Activated CD8-positive, alpha-beta memory T cell treated with anti-CD3 and anti-CD28 coated beads for 36 hours (primary cell): ENCODE measurements around the gene F2R. TPM values are rescaled to one million over a fixed set of nuclear protein-coding genes. Genes with fewer than 3 reads are reported as not detected.
"Not testable (repeated sequence)": the region's sequence is repeated elsewhere in the genome, so short reads cannot be mapped to it uniquely, and the experiment has no call there.

ENCODE experiments used
- CTCF ChIA-PET: fragments of 350-600 bp; sonication (Branson Sonifier 250); formaldehyde crosslinking; loops from one replicate; lab custom pipeline; 2021; ENCODE audit warnings: antibody characterized with exemption; lab: Charles Lee
- POLR2A ChIA-PET: fragments of 350-600 bp; sonication (Branson Sonifier 250); formaldehyde crosslinking; loops from one replicate; lab custom pipeline; 2021; ENCODE audit warnings: antibody characterized with exemption; lab: Charles Lee
- total RNA-seq, 2 experiments: library from RNA; stranded (reverse); gene quantifications; one replicate each; pipeline ENCODE4 v1.2.3, GENCODE V29; 2021

The F2R gene
- total RNA-seq, 2 experiments from 2014 or later, result 16.1 to 16.6 TPM

GRCh38 chr5:76736679-76737556, 21.0 kb downstream of the F2R start:
- ChIA-PET POLR2A (no interaction called here), CTCF (interaction anchor here (0.8 to 2.5 kb wide), 3 partner anchors 22 to 135 kb away, joined by 3 to 12 read pairs (median 7); partner anchors contain the start of gene F2R)

- POLR2A ChIA-PET, result interaction anchor here (1.7 kb wide), 1 partner anchor 23 kb away, joined by 7 read pairs; no protein-coding TSS in a partner anchor
Observed at GRCh38 chr5:76737846-76738245, 21.9 kb downstream of the F2R start.

GRCh38 chr5:76741506-76741905, 25.6 kb downstream of the F2R start:
- CTCF ChIA-PET, result interaction anchor here (1.3 kb wide), 1 partner anchor 27 kb away, joined by 3 read pairs; no protein-coding TSS in a partner anchor
- POLR2A ChIA-PET, result not testable (repeated sequence)

More at GRCh38 chr5:76737846-76738245, 21.9 kb downstream of the F2R start:
- CTCF ChIA-PET, result interaction anchor here (1.8 to 2.5 kb wide), 2 partner anchors 22 to 37 kb away, joined by 7 to 12 read pairs; partner anchors contain the start of gene F2R

DNA sequence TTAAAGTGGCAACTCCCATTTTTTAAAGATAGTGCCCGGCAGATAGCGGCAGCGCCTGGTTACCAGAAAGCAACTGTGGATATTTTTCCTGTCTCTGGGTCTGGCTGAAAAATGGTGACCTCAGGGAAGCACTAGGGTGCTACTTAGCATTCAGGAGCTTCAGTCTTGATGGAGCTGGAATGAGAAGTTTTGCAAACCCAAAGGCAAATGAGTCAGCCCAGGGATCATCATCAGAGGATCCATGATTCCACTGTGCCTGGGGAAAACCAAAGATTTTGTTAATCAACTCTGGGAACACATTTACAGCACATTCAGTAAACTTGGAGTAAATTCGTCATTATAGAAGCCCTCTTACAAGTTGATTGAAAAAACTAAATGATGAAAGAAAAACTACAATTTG, 26.7 kb downstream of the F2R start:
- POLR2A ChIA-PET, result interaction anchor here (0.6 kb wide), 1 partner anchor 392 kb away, joined by 4 read pairs; no protein-coding TSS in a partner anchor

GRCh38 chr5:76744632-76745031, 28.7 kb downstream of the F2R start:
- ChIA-PET POLR2A (no interaction called here), CTCF (interaction anchor here (1.3 to 3.2 kb wide), 2 partner anchors 30 to 143 kb away, joined by 3 to 9 read pairs; no protein-coding TSS in a partner anchor)

More for the DNA sequence above, 26.7 kb downstream of the F2R start:
- CTCF ChIA-PET, result interaction anchor here (3.2 kb wide), 1 partner anchor 32 kb away, joined by 9 read pairs; no protein-coding TSS in a partner anchor

DNA sequence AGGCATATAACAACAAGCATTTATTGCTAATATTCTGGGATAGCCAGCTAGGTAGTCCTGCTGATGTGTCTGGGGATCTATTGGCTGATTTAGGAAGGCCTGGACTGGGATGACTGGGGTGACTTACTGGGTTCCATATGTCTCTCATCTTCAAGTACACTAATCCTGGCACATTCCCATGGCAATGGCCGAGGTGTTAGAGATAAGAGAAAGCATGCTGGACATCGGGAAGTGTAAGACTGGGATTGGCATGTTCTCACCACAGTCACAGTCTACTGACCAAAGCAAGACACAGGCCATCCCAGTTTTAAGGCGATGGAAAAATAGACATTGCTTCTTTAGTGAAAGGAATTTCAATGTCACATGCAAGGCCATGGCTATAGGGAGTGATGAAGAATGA, 29.7 kb downstream of the F2R start:
- POLR2A ChIA-PET, result no interaction called here
- CTCF ChIA-PET, result interaction anchor here (3.2 kb wide), 1 partner anchor 29 kb away, joined by 9 read pairs; no protein-coding TSS in a partner anchor

- ChIA-PET POLR2A (no interaction called here), CTCF (interaction anchor here (0.6 kb wide), 1 partner anchor 1014 kb away, joined by 4 read pairs; no protein-coding TSS in a partner anchor)
Observed at GRCh38 chr5:76746677-76747076, 30.8 kb downstream of the F2R start.

DNA sequence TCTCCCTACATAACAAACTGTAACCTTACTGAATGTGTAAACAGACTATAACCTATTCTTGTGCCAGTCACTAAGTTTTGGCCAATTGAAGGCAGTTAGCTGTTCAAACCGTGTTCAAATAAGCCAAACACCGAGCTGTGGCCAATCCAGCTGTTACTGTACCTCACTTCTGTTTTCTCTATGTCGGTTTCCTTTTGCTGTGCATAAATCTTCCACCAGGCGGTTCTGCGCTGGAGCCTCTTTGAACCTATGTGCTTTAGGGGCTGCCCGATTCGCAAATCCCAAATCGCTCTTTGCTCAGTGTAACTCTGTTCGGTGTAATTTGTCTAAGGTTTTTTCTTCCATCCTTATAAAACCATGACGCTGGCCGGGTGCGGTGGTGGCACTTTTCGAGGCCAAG, 31.8 kb downstream of the F2R start:
- CTCF ChIA-PET, result no interaction called here
- POLR2A ChIA-PET, result no interaction called here

DNA sequence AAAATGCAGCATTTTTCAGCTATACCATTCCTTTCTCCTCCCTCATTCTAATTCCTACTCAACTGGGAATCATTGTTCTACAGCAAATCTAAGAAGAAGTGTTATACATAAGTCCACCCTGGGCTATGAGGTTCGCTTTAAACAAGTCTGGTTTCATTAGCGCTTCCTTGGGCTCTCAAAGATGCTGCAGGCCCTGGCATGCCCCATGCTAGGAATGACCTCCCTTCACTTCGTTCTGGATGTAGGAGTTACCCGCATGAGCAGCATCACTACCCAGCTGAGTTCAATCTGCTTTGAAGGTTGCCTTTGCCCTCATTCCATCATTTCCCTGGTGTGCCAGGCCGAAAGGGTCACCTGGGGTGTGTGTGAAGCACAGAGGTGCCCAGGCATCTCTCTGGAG, 35.4 kb downstream of the F2R start:
- CTCF ChIA-PET, result no interaction called here

GRCh38 chr5:76754668-76755078, 38.7 kb downstream of the F2R start:
- CTCF ChIA-PET, result interaction anchor here (1.0 to 1.3 kb wide), 2 partner anchors 18 to 64 kb away, joined by 3 to 6 read pairs; no protein-coding TSS in a partner anchor
- POLR2A ChIA-PET, result no interaction called here

More for the DNA sequence above, 35.4 kb downstream of the F2R start:
- POLR2A ChIA-PET, result no interaction called here

- CTCF ChIA-PET, result interaction anchor here (1.3 kb wide), 1 partner anchor 66 kb away, joined by 3 read pairs; no protein-coding TSS in a partner anchor
- POLR2A ChIA-PET, result no interaction called here
Observed at GRCh38 chr5:76755779-76756637, 40.1 kb downstream of the F2R start.

- ChIA-PET CTCF (no interaction called here), POLR2A (interaction anchor here (0.7 kb wide), 1 partner anchor 42 kb away, joined by 3 read pairs; no protein-coding TSS in a partner anchor)
Observed at GRCh38 chr5:76757049-76757448, 41.1 kb downstream of the F2R start.

DNA sequence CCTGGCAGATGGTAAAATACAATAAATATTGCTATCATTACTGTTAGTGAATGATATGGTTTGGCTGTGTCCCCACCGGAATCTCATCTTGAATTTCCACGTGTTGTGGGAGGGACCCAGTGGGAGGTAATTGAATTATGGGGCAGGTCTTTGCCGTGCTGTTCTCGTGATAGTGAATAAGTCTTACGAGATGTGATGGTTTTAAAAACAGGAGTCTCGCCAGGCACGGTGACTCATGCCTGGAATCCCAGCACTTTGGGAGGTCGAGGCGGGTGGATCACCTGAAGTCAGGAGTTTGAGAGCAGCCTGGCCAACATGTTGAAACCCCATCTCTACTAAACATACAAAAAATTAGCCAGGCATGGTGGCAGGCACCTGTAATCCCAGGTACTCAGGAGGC, 45.2 kb downstream of the F2R start:
- POLR2A ChIA-PET, CTCF ChIA-PET: not testable (repeated sequence)

DNA sequence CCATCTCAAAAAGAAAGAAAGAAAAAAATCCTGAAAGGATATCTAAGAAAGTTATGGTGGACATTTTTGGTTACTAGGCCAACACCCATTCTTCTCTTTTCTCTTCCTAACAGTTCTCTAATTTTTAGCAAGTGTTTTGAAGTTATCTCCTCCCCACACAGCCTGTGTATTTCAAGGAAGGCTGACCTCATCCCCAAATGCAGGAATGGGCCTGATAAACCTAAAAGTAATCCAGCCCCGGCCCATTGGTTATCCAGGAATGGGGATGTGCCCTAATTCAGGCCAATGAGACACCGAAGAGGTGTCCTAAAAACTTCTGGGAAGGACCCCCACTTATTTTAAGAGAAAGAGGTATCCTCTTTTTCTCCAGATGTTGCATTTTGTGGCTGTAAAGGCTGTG, 46.6 kb downstream of the F2R start:
- ChIA-PET POLR2A (no interaction called here), CTCF (no interaction called here)

DNA sequence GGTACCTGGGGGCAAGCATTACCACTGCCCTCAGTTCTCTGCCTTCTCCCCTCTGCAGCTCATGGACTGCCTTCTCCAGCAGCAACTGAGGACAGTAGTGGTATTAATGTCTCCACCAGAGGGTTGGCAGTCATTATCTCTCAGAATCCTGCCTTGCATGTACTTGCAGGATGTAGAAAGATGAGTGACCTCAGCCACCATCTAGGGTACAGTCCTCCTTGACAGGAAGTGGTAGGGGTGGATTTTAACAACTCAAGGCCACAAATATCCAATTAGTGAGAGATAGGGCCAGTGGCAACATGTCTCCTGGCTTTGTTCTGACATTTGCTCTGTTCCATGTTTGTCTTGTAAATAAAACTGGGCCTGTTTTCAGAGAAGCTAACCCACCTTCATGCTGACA, 47.2 kb downstream of the F2R start:
- ChIA-PET CTCF (interaction anchor here (0.7 kb wide), 1 partner anchor 23 kb away, joined by 3 read pairs; no protein-coding TSS in a partner anchor), POLR2A (no interaction called here)

- ChIA-PET POLR2A (no interaction called here), CTCF (no interaction called here)
Observed at GRCh38 chr5:76764374-76764773, 48.4 kb downstream of the F2R start.

- POLR2A ChIA-PET, result no interaction called here
- CTCF ChIA-PET, result no interaction called here
Observed at GRCh38 chr5:76765249-76765648, 49.3 kb downstream of the F2R start.

GRCh38 chr5:76766746-76767145, 50.8 kb downstream of the F2R start:
- ChIA-PET POLR2A (interaction anchor here (0.6 kb wide), 1 partner anchor 605 kb away, joined by 3 read pairs; no protein-coding TSS in a partner anchor), CTCF (interaction anchor here (0.7 to 0.8 kb wide), 2 partner anchors 111 to 165 kb away, joined by 3 read pairs; no protein-coding TSS in a partner anchor)

DNA sequence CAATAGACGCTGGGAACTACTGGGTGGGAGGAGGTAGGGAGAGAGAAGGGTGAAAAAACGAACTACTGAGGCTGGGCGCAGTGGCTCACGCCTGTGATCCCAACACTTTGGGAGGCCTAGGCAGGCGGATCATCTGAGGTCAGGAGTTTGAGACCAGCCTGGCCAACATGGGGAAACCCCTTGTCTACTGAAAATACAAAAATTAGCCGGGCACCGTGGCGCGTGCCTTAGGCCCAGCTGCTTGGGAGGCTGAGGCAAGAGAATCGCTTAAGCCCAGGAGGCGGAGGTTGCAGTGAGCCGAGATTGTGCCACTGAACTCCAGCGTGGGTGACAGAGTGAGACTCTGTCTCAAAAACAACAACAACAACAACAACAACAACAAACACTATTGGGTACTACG, 55.1 kb downstream of the F2R start:
- CTCF ChIA-PET, POLR2A ChIA-PET: not testable (repeated sequence)
